AML-193 (cell line): Measurements from ENCODE around the gene ME1.
A peak's percentile ranks its signal among the peaks of the same experiment; 100 is the strongest.
"Not testable (repeated sequence)": the region's sequence is repeated elsewhere in the genome, so short reads cannot be mapped to it uniquely, and the experiment has no call there.

Experiments used
- DNase-seq, 2 experiments: peaks; one replicate each; lab custom pipeline; 2025; lab: John Stamatoyannopoulos, UW

The ME1 gene

DNA sequence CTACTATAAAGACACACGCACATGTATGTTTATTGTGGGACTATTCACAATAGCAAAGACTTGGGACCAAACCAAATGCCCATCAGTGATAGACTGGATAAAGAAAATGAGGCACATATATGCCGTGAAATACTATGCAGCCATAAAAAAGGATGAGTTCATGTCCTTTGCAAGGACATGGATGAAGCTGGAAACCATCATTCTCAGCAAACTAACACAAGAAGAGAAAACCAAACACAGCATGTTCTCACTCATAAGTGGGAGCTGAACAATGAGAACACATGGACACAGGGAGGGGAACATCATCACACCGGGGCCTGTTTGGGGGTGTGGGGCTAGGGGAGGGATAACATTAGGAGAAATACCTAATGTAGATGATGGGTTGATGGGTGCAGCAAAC lies 174.1 kb downstream of the ME1 start:
- not testable (repeated sequence) for DNase-seq

- DNase-seq = no peak
Observed at GRCh38 chr6:83252719-83253118, 178.1 kb downstream of the ME1 start.

- DNase-seq = no peak
Observed at GRCh38 chr6:83250235-83250634, 180.6 kb downstream of the ME1 start.

DNA sequence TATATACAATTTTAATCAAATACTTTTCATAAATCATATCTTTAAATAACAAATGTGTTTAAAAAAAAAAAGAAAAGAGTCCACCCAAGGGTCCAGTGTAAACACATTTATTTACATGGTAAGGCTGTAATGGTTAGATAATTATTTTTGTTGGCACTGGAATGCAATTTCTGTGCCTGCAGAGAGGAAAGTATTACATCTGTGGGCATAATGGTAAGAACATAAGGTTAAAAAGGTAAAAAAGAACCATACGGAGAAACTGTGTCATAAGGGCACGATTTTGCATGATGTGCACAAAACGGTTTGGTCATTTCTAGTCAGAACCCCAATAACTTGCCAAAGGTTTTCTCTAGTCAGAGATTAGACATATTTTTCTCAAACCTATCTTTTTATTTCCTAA lies 183.4 kb downstream of the ME1 start:
- DNase-seq = no peak

GRCh38 chr6:83231146-83231545 lies 199.7 kb downstream of the ME1 start:
- no peak for DNase-seq

- no peak for DNase-seq
Observed at GRCh38 chr6:83226517-83226916, 204.3 kb downstream of the ME1 start.

DNA sequence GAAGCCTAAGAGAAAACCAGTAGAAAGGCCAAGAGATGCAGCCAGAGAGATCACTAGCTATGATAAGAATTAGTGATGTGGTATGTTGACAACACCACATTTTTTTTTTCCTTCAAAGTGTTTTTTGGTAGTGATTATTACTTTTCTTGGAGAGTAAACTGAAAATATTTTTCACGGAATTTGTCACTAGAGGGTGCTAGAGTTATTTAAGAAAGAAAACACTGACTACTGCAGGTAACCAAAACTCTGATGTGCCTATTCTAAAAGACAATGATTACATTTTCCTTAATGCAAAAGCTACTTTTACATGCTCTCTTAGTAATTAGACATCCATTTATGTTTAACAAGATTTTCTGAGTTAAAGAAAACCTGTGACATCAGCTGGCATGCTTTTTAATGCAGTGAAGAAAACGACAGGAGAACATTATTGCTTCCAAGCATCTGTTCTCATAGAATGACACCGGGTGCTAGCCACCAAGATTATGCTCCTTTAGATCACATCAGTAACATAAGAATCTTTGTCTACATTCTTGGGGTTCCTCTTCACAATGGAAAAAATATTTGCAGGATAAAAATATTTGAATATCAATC lies 208.9 kb downstream of the ME1 start:
- DNase-seq = peak; percentile 75

- no peak for DNase-seq
Observed at GRCh38 chr6:83221276-83221675, 209.6 kb downstream of the ME1 start.

GRCh38 chr6:83220121-83220520 lies 210.7 kb downstream of the ME1 start:
- DNase-seq = no peak

DNA sequence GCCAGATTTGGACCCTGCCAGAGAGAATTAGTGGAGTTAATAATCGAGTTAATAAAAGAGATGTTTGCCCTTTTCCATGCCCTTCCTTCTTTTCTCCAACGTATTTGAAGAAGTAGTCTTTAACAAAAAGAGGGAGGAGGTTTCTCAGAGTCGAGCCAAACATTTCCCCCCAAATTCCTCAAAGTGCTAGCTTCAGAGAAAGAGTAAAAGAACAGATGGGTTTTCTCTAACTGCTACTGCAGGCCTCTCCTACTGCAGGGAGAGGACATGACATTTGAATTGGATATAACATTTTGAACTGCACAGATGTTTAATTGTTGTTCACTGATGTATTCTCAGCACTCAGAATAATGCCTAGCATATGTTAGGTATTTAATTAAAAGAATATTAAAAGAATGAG lies 212.2 kb downstream of the ME1 start:
- DNase-seq = no peak

GRCh38 chr6:83216806-83217205 lies 214.0 kb downstream of the ME1 start:
- DNase-seq = no peak

DNA sequence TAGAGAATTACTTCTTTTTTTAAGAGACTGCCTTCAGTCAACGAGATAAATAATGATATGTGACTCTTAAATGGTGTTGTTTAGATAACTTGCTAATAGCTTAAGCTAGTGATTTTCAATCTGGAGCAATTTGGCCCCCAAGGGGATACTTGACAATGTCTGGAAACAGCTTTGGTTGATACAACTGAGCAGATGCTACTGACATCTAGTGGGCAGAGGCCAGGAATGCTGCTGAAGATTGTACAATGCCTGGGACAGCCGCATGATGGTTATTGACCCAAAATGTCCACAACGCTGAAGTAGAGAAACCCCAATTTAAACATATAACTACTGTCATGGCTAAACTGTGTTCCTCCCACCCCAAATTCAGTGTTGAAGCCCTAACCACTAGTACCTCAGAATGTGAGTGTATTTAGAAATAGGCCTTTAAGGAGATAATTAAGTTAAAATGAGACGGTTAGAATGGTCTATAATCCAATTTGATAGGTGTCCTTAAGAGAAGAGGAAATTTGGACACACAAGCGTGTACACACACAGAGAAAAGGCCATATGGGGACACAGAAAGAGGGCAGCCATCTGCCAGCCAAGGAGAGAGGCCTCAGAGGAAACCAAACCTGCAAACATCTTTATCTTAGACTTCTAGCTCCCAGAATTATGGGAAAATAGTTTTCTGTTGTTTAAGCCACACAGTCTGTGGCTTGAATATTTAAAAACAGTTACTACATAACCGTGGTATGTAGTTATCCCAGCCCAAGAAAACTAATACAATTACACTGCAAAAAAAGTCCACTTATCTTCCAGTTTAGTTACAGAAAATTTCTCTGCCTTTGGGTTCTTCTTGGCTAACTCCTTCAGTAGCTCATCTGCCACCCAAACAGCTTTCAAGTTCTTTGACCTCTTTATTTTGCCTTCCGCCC lies 215.5 kb downstream of the ME1 start:
- DNase-seq = peak; percentile 90

GRCh38 chr6:83202031-83202430 lies 228.8 kb downstream of the ME1 start:
- no peak for DNase-seq

DNA sequence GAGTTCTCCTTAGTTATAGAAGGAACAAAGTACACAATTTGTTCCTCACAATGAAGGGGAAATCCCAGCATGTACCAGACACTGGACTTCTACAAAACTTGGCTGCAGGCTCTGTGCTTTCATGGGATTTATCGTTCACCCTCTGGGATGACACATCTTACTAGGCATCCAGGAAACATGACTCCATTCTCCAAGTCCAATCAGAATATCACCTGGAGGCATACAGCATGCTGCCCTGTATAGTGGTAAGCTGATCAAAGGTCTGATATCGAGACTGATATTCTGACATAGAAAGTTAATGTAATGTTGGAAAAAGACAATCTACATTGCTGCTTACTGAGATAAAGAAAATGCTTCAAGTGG lies 231.0 kb downstream of the ME1 start:
- no peak for DNase-seq

DNA sequence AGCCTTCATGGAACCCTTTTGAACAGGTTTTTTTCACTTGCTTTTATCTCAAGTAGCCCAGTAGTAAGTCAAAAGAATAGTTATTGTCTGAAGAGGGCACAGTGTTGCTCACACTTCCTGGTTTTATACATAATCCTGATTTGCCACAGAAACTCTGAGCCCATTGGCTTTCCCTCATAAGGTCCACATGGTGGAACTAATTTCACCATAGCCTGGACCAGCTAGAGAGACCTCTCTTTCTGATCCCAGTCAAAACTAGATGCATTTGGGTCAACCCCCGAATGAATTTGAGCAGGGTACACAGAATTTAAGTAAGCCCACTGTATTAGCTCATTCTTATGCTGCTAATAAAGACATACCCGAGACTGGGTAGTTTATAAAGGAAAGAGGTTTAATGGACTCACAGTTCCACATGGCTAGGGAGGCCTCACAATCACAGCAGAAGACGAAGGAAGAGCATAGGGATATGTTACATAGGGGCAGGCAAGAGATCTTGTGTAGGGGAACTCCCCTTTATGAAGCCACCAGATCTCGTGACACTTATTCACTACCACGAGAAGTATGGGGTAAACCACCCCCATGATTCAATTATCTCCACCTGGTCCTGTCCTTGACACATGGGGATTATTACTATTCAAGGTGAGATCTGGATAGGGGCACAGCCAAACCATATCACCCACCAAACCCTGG lies 231.5 kb downstream of the ME1 start:
- DNase-seq = no peak

DNA sequence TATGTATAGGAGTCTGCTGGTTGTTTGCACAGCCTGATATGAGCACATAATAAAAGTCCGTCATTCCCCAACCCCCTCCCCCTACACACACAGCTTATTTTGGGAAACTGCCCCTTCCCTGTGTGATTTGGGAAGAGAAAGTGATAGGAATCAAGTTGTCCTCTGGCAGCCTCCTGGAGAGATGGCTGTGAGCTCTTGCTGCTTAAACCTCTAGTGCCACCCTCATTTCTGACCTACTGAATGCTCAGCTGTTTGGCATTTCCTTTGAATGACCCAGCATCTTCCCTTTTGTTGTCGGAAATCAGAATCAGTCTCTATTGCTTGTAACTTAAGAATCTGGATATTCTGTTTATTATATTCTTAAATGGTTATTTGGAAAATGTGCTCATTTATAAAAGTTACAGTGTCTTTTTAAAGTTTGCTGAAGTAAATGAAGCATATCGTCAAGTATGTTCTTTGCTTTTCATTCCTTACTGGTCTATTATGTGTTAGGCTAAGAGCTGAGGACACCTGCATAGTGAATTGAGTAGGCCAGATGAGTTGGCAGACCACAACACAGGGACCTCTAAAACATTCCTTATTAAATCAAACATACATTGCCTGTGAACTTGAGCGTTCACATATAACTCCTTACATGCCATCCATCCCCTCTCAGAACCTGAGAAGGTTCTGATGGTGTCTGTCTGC lies 232.2 kb downstream of the ME1 start:
- DNase-seq = no peak

- peak; percentile 24 to 43 for DNase-seq
Observed at GRCh38 chr6:83193747-83194566, 236.9 kb downstream of the ME1 start.

GRCh38 chr6:83192871-83193746 lies 237.7 kb downstream of the ME1 start, which contains the start of the genes PGM3 and RWDD2A:
Gene PGM3, minus strand, starts transcription at chr6:83193265. Its CDS starts 2,253 bp downstream, at chr6:83191012.
Gene RWDD2A, plus strand, starts transcription at chr6:83193357. Its CDS starts 1,095 bp downstream, at chr6:83194452.
- DNase-seq = peak; percentile 87 to 90

DNA sequence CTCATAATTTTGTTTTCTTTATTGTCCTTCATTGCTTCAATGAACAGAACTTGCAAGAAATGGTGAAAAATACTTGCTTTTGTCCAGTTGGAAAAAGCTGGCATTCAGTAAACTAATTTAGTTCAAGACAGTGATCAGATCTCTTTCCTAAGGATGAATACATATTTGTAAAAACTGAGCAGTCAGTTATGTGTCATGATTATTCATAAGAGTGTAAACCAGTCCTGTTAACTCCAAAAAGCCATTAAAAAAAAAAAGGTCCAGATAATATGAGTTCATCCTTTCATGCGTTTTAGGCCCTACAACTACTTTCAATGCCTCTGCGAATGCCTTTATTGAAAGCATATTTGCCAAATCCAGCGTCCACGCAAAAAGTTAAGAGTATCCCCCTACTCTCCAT lies 238.4 kb downstream of the ME1 start:
- no peak for DNase-seq

- not testable (repeated sequence) for DNase-seq
Observed at GRCh38 chr6:83191974-83192373, 238.9 kb downstream of the ME1 start.
